KMS-11 (cell line): Measurements from ENCODE around the gene DDA1.
A peak's percentile ranks its signal among the peaks of the same experiment; 100 is the strongest.

Experiments used
- H2AFZ ChIP-seq: fragments of 200-600 bp; sonication (generic); 2 replicates; pipeline ENCODE4 v1.6.1; 2016; ENCODE audit warnings: antibody characterized with exemption, mixed run types, low read depth
- H3K27ac ChIP-seq: fragments of 200-600 bp; sonication (generic); 2 replicates; pipeline ENCODE4 v1.6.1; 2016; ENCODE audit warnings: mild to moderate bottlenecking, mixed run types
- H3K27me3 ChIP-seq: fragments of 200-600 bp; sonication (generic); 2 replicates; pipeline ENCODE4 v1.6.1; 2017; ENCODE audit warnings: mild to moderate bottlenecking, low read depth, mixed run types, moderate library complexity; ENCODE audit not compliant: insufficient read depth
- H3K36me3 ChIP-seq: fragments of 200-600 bp; sonication (generic); 2 replicates; pipeline ENCODE4 v1.6.1; 2017; ENCODE audit warnings: mild to moderate bottlenecking, mixed run types; ENCODE audit not compliant: insufficient read depth
- H3K4me1 ChIP-seq: fragments of 200-600 bp; sonication (generic); 2 replicates; pipeline ENCODE4 v1.6.1; 2016; ENCODE audit warnings: mild to moderate bottlenecking, low read depth, mixed run types; ENCODE audit not compliant: poor library complexity, severe bottlenecking
- H3K4me2 ChIP-seq: fragments of 200-600 bp; sonication (generic); 2 replicates; pipeline ENCODE4 v1.7.0; 2016; ENCODE audit warnings: mild to moderate bottlenecking, mixed run types
- H3K4me3 ChIP-seq: fragments of 200-600 bp; sonication (generic); IDR thresholded peaks from 2 replicates; pipeline ENCODE4 v1.6.1; 2017; ENCODE audit warnings: low read depth, low read length, mixed read lengths; ENCODE audit not compliant: insufficient read depth
- H3K79me2 ChIP-seq: fragments of 200-600 bp; sonication (generic); 2 replicates; pipeline ENCODE4 v1.6.1; 2016; ENCODE audit warnings: low read depth, mixed run types; ENCODE audit not compliant: insufficient read depth
- H3K9ac ChIP-seq: fragments of 200-600 bp; sonication (generic); 2 replicates; pipeline ENCODE4 v1.6.1; 2016; ENCODE audit warnings: mild to moderate bottlenecking, mixed run types
- H4K20me1 ChIP-seq: fragments of 200-600 bp; sonication (generic); 2 replicates; pipeline ENCODE4 v1.6.1; 2016; ENCODE audit warnings: mild to moderate bottlenecking, mixed run types; ENCODE audit not compliant: insufficient read depth
- TF ChIP-seq, protein P1 (sequence below): fragments of 200-600 bp; sonication (generic); conservative IDR thresholded peaks from 2 replicates; pipeline ENCODE4 v1.6.1; 2017; ENCODE audit warnings: low read depth, mild to moderate bottlenecking, antibody characterized with exemption, low read length, moderate library complexity, mixed read lengths

The DDA1 gene

GRCh38 chr19:17303940-17304267, 5.5 kb upstream of the DDA1 start:
- no peaks in the 10 kb centered on the region for H3K27me3 ChIP-seq
- TF ChIP-seq, protein P1, sequence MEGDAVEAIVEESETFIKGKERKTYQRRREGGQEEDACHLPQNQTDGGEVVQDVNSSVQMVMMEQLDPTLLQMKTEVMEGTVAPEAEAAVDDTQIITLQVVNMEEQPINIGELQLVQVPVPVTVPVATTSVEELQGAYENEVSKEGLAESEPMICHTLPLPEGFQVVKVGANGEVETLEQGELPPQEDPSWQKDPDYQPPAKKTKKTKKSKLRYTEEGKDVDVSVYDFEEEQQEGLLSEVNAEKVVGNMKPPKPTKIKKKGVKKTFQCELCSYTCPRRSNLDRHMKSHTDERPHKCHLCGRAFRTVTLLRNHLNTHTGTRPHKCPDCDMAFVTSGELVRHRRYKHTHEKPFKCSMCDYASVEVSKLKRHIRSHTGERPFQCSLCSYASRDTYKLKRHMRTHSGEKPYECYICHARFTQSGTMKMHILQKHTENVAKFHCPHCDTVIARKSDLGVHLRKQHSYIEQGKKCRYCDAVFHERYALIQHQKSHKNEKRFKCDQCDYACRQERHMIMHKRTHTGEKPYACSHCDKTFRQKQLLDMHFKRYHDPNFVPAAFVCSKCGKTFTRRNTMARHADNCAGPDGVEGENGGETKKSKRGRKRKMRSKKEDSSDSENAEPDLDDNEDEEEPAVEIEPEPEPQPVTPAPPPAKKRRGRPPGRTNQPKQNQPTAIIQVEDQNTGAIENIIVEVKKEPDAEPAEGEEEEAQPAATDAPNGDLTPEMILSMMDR = no peak
- H3K4me1 ChIP-seq = peaks cover 35% of the 10 kb centered on the region
- H3K9ac ChIP-seq = no peak overlapping the region
- H4K20me1 ChIP-seq = no peaks in the 10 kb centered on the region
- no peak overlapping the region for H3K27ac ChIP-seq
- H3K4me3 ChIP-seq = no peak overlapping the region
- peak overlapping the region; percentile 59; the same call in 1 of the 2 replicates for H2AFZ ChIP-seq
- H3K79me2 ChIP-seq = peaks cover 20% of the 10 kb centered on the region
- H3K36me3 ChIP-seq = no peaks in the 10 kb centered on the region
- peak overlapping the region; percentile 57; the same call in 1 of the 2 replicates for H3K4me2 ChIP-seq

DNA sequence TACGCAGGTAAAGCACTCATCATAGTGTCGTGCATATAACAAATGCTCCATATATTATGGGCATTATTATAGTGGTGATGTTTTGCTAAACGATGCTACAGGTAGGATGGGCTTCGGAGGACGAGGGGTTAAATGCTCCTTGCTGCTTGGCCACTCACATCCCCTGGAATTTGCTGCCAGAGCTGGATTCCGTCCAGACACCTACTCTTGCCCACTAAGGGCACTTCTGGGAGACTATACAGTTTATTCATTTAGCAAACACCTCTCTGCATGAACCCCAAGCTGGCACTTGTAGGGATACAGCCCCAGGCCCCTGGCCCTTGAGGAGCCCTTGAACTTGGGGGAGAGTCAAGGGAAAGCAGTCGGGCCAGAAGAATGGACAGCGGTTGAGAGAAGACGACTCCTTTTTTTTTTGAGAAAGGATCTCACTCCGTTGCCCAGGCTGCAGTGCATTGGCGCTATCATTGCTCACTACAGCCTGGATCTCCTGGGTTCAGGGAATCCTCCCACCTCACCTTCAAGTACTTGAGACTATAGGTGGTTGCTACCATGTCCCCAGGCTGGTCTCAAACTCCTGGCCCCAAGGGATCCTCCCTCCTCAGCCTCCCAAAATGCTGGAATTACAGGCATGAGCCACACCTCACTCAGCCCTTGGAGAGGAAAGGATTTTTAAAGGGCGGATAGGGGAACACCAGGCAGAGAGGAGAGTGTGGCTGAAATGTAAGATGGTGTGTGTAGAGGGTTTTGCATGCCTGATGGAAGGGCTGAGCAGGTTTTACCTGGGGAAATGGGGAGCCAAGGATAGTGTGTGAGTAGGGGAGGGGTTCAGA, 4.8 kb upstream of the DDA1 start:
- H3K4me2 ChIP-seq = peak overlapping the region; percentile 57; the same call in 1 of the 2 replicates
- no peak overlapping the region for H3K4me3 ChIP-seq
- H4K20me1 ChIP-seq = no peaks in the 10 kb centered on the region
- no peak overlapping the region for H3K27ac ChIP-seq
- H3K27me3 ChIP-seq = no peaks in the 10 kb centered on the region
- H3K79me2 ChIP-seq = peaks cover 20% of the 10 kb centered on the region
- H3K36me3 ChIP-seq = no peaks in the 10 kb centered on the region
- TF ChIP-seq, protein P1 = no peak
- H2AFZ ChIP-seq = no peak overlapping the region
- H3K9ac ChIP-seq = no peak overlapping the region
- peaks cover 35% of the 10 kb centered on the region for H3K4me1 ChIP-seq

GRCh38 chr19:17305216-17305516, 4.2 kb upstream of the DDA1 start:
- H3K4me3 ChIP-seq = no peak overlapping the region
- H3K4me1 ChIP-seq = peaks cover 36% of the 10 kb centered on the region
- H4K20me1 ChIP-seq = no peaks in the 10 kb centered on the region
- no peak overlapping the region for H2AFZ ChIP-seq
- H3K27me3 ChIP-seq = no peaks in the 10 kb centered on the region
- no peak overlapping the region; the same call in 1 of the 2 replicates for H3K4me2 ChIP-seq
- no peaks in the 10 kb centered on the region for H3K36me3 ChIP-seq
- no peak overlapping the region for H3K9ac ChIP-seq
- H3K27ac ChIP-seq = no peak overlapping the region
- TF ChIP-seq, protein P1 = 0 out of 2 replicates have a peak, but pooled peaks have one; percentile 41
- peaks cover 25% of the 10 kb centered on the region for H3K79me2 ChIP-seq

DNA sequence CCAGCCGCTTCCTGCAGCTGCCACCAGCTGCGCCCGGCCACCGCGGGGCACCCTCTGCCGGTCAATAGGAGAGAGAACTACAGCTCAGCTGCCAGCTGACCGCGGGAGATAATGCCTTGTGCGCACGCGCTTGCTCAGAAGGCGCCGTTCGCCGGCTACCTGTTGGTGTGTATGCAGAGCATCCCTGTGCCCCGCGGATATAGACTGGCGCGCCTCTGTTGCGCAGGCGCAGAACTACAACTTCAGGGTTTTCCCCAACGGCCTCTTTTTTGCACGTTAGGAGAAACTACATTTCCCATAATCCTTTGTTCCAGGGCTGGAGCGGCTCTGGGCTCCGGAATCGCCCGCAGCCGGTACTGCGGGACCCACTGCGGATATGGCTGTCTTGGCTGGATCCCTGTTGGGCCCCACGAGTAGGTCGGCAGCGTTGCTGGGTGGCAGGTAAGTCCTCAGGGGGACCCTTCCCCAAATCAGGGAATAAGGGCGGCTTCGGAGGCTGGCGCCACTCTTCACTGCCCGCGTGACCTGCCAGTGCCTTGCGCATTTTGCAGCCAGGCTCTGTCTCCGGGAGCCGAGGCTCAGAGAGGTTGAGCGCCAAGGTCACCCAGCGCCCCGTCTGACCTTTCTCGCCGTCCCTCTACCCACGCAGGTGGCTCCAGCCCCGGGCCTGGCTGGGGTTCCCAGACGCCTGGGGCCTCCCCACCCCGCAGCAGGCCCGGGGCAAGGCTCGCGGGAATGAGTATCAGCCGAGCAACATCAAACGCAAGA, 3.7 kb upstream of the DDA1 start, which contains the start of gene MRPL34:
Gene MRPL34 (plus strand): TSS at position 356 of the 768 bp plus-strand sequence. CDS start 21 bp downstream, at position 377.
- no peaks in the 10 kb centered on the region for H3K36me3 ChIP-seq
- H3K79me2 ChIP-seq = peaks cover 31% of the 10 kb centered on the region
- peak within 1 kb of the TSS; percentile 71 for H3K9ac ChIP-seq
- H3K4me3 ChIP-seq = no peak within 1 kb of the TSS
- H3K4me2 ChIP-seq = peak within 1 kb of the TSS; percentile 70
- no peaks in the 10 kb centered on the region for H3K27me3 ChIP-seq
- peak within 1 kb of the TSS; percentile 65 for H3K27ac ChIP-seq
- no peaks in the 10 kb centered on the region for H4K20me1 ChIP-seq
- TF ChIP-seq, protein P1 = no peak
- H2AFZ ChIP-seq = peak within 1 kb of the TSS; percentile 55
- H3K4me1 ChIP-seq = peaks cover 41% of the 10 kb centered on the region
